ENCODE data around the gene PNPLA3.

GRCh38 chr22:43922123-43922522 is 1.5 kb upstream of the PNPLA3 start:
- TF ChIP-seq BHLHE40 (IDR thresholded peaks at IDR 0.05; ENCODE audit: borderline replicate concordance): no peak
- TF ChIP-seq NFRKB (IDR thresholded peaks at IDR 0.05): no peak
- TF ChIP-seq FOXA1 (IDR thresholded peaks at IDR 0.05): no peak
- TF ChIP-seq HDGF (IDR thresholded peaks at IDR 0.05; ENCODE audit: borderline replicate concordance): no peak
- TF ChIP-seq SUZ12 (IDR thresholded peaks at IDR 0.05): no peak
- no peak for TF ChIP-seq CTBP1 (IDR thresholded peaks at IDR 0.05; ENCODE audit: borderline replicate concordance)
- no peak for TF ChIP-seq SP1 (IDR thresholded peaks at IDR 0.05)
- no peak for TF ChIP-seq ARNT (IDR thresholded peaks at IDR 0.05)
- no peak for TF ChIP-seq L3MBTL2 (conservative IDR thresholded peaks at IDR 0.05)
- no peak for TF ChIP-seq LEF1 (IDR thresholded peaks at IDR 0.05; ENCODE audit: borderline replicate concordance)
- TF ChIP-seq FOXK2 (IDR thresholded peaks at IDR 0.05): no peak
